ENCODE measurements around the gene KCTD21.

KCTD21 gene

DNA sequence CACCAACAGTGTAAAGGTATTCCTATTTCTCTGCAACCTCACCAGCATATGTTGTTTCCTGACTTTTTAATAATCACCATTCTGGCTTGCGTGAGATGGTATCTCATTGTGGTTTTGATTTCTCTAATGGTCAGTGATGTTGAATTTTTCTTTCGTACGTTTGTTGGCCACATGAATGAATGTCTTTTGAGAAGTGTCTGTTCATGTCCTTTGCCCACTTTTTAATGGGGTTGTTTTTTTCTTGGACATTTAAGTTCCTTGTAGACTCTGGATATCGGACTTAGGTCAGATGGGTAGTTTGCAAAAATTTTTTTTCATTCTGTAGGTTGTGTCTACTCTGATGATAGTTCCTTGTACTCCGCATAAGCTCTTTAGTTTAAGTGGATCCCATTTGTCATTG lies 23.1 kb upstream of the KCTD21 start:
- Mint-ChIP-seq H3K36me3 (ENCODE audit: low read depth) (peaks cover 4% of the 10 kb centered on the region), H3K4me1 (no peaks in the 10 kb centered on the region), H3K9me3 (no peaks in the 10 kb centered on the region), H3K4me3 (no peak overlapping the region), H3K27ac (no peak overlapping the region), H3K27me3 (no peaks in the 10 kb centered on the region)
- ATAC-seq (no peak), DNase-seq (no peak)

DNA sequence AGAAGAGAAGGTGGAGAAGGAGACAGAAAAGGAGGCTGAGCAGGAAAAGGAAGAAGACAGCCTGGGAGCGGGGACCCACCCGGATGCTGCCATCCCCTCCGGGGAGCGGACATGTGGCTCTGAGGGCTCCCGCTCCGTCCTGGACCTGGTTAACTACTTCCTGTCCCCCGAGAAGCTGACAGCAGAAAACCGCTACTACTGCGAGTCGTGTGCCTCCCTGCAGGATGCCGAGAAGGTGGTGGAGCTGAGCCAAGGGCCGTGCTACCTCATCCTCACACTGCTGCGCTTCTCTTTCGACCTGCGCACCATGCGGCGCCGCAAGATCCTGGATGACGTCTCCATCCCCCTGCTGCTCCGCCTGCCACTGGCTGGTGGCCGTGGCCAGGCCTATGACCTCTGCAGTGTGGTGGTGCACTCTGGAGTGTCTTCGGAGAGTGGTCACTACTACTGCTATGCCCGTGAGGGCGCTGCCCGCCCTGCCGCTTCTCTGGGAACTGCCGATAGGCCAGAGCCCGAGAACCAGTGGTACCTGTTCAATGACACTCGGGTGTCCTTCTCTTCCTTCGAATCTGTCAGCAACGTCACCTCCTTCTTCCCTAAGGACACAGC lies 21.7 kb upstream of the KCTD21 start:
- H3K27me3 Mint-ChIP-seq, result no peaks in the 10 kb centered on the region
- no peaks in the 10 kb centered on the region for H3K9me3 Mint-ChIP-seq
- H3K27ac Mint-ChIP-seq, result no peak overlapping the region
- H3K4me3 Mint-ChIP-seq, result no peak overlapping the region
- no peaks in the 10 kb centered on the region for H3K4me1 Mint-ChIP-seq
- no peak for ATAC-seq
- DNase-seq, result no peak
- H3K36me3 Mint-ChIP-seq (ENCODE audit: low read depth), result peaks cover 4% of the 10 kb centered on the region

DNA sequence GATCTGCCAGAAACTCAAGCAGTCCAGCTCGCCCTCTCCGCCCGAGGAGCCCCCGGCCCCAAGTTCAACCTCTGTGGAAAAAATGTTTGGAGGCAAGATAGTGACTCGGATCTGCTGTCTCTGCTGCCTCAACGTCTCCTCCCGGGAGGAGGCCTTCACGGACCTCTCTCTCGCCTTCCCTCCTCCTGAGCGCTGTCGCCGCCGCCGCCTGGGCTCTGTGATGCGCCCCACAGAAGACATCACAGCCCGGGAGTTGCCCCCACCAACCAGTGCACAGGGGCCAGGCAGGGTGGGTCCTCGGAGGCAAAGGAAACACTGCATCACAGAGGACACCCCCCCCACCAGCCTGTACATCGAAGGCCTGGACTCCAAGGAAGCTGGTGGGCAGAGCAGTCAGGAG lies 21.1 kb upstream of the KCTD21 start:
- no peak overlapping the region for H3K4me3 Mint-ChIP-seq
- H3K27me3 Mint-ChIP-seq, result no peaks in the 10 kb centered on the region
- no peak overlapping the region for H3K27ac Mint-ChIP-seq
- ATAC-seq (no peak), DNase-seq (no peak)
- peaks cover 4% of the 10 kb centered on the region for H3K4me1 Mint-ChIP-seq
- peaks cover 4% of the 10 kb centered on the region for H3K36me3 Mint-ChIP-seq (ENCODE audit: low read depth)
- H3K9me3 Mint-ChIP-seq, result no peaks in the 10 kb centered on the region

DNA sequence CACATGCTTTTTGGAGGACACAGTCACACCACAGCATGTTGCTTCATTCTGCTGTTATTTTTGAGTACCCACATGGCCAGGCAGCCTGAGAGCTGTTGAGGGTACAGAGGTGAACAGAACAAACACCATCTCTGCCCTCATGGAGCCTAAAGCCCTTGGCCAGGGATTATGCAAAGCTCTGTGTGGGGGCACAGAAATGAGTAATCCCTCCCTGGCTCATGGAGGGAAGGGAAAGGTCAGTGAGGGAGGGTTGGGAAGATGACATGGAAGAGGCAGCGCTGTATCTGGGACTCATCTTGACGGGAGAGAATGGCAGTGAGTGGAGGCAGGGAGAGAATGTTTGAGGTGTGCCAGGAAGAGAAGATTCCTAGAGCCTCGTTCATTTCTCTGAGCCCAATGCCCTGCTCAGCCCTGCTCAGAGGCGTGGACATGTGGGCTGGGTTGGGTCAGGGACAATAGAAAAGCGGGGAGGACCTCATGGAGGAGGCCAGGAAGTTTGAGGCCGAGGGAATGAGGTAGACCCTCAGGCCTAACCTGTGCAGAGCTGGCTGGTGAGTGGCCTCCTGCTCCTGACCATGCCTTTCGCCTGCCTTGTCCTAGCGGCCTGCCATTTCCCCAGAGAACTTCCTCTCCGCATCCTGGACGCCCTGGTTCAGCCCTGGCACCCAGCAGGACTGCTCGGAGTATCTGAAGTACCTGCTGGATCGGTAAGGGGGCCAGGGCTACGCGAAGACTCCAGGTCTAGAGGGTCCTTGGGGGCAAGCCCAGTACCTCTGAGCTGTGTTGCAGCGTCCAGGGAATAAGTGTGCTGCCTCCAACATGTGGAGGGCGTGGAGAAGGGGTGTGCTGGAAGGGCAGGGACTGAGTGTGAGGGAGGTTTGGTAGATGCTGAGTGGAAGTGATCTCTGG lies 20.1 kb upstream of the KCTD21 start:
- Mint-ChIP-seq H3K27me3 (no peaks in the 10 kb centered on the region), H3K4me3 (no peak overlapping the region), H3K9me3 (no peaks in the 10 kb centered on the region), H3K36me3 (ENCODE audit: low read depth) (peaks cover 4% of the 10 kb centered on the region), H3K27ac (no peak overlapping the region), H3K4me1 (peaks cover 6% of the 10 kb centered on the region)
- no peak for ATAC-seq
- no peak for DNase-seq

DNA sequence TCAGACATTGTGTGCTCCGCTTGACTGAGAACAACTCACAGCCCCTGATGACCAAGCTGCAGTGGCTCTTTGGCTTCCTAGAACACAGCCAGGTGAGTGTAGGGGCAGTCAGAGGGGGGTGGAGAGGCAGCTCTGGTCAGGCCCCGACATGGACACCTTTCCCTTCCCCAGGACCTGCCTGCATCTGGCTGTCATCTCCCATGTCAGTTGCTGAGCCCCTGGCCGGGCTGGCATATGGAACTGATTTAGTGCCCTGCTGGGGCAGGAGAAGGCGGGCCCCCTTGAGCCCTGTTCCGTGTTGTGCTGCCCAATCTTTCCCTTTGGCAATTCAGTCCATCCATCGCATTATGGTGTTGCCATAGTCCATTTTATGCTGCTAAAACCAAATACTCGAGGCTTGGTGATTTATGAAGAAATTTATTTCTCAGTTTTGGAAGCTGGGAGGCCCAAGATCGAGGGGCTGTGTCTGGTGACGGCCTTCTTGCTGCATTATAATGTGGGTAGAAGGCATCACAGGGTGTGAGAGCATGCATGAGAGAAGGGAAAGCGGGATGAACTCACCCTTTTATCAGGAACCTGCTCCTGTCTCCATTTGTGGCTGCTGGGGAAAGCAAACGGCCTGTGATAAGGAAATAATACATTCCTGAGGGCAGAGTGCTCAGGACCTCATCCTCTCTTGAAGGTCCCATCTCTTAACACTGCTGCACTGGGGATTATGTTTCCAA lies 19.3 kb upstream of the KCTD21 start:
- Mint-ChIP-seq H3K27me3 (no peaks in the 10 kb centered on the region), H3K4me3 (no peak overlapping the region), H3K4me1 (peaks cover 13% of the 10 kb centered on the region), H3K36me3 (ENCODE audit: low read depth) (peaks cover 4% of the 10 kb centered on the region), H3K27ac (no peak overlapping the region), H3K9me3 (no peaks in the 10 kb centered on the region)
- DNase-seq, result no peak
- ATAC-seq, result no peak

DNA sequence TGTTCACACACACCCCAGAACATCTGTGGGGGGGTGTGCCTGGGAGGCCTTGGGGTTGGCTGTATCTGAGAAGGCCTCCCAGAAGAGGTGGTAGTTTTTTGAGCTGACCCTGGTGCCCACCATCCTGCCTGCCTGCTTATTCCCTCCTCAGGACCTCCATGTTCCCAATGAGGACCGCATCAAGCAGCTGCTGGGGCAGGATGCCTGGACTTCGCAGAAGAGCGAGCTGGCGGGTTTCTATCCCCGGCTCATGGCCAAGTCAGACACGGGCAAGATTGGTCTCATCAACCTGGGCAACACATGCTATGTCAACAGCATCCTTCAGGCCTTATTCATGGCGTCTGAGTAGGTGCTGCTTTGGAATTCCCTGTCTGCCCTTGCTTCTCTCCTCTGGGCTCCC lies 17.3 kb upstream of the KCTD21 start:
- DNase-seq, result no peak
- Mint-ChIP-seq H3K9me3 (no peaks in the 10 kb centered on the region), H3K27me3 (no peaks in the 10 kb centered on the region), H3K36me3 (ENCODE audit: low read depth) (peaks cover 5% of the 10 kb centered on the region), H3K4me3 (no peak overlapping the region), H3K27ac (no peak overlapping the region), H3K4me1 (peaks cover 33% of the 10 kb centered on the region)
- no peak for ATAC-seq

DNA sequence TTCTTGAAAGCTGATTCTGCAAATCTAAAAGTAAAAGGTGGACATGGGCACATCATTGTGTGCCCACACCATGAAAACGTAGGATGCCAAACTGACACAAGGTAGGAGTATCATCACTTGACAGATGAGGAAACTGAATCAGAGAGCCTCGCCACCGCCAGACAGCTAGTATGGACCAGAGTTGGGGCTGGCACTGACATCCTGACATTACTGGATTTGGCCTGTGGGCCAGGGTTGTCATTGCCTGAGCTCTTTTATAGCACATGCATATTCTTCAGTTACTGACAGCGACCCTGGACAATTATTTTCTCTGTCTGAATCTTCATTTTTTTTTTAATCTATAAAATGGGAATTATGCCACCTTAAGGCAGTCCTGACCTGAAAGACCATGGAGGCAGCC lies 16.8 kb upstream of the KCTD21 start:
- Mint-ChIP-seq H3K36me3 (ENCODE audit: low read depth) (peaks cover 5% of the 10 kb centered on the region), H3K27me3 (no peaks in the 10 kb centered on the region), H3K4me1 (peaks cover 33% of the 10 kb centered on the region), H3K4me3 (no peak overlapping the region), H3K27ac (no peak overlapping the region), H3K9me3 (no peaks in the 10 kb centered on the region)
- ATAC-seq (no peak), DNase-seq (no peak)

DNA sequence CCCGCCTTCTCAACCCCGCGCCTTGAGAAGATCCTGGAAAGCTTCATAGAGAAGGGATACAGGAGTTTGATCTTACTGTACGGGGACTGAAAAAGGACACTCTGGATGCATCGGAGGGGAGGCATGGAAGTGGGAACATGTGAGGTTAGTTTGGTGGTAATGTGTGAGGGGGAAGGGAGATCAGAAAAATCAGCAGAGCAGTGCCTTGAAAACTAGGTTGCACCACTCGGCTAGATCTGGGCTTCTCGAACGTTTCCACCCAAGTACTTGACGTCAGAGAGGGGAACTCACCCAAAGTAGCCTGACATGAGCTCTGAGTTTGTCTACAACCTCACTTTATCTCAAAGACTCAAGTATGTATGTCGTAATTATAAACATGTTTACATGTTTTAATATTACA lies 14.8 kb upstream of the KCTD21 start:
- no peak for ATAC-seq
- H3K27ac Mint-ChIP-seq, result peak overlapping the region; percentile 81
- H3K36me3 Mint-ChIP-seq (ENCODE audit: low read depth), result peaks cover 5% of the 10 kb centered on the region
- no peak for DNase-seq
- peaks cover 33% of the 10 kb centered on the region for H3K4me1 Mint-ChIP-seq
- H3K9me3 Mint-ChIP-seq, result no peaks in the 10 kb centered on the region
- no peaks in the 10 kb centered on the region for H3K27me3 Mint-ChIP-seq
- peak overlapping the region; percentile 66 for H3K4me3 Mint-ChIP-seq

DNA sequence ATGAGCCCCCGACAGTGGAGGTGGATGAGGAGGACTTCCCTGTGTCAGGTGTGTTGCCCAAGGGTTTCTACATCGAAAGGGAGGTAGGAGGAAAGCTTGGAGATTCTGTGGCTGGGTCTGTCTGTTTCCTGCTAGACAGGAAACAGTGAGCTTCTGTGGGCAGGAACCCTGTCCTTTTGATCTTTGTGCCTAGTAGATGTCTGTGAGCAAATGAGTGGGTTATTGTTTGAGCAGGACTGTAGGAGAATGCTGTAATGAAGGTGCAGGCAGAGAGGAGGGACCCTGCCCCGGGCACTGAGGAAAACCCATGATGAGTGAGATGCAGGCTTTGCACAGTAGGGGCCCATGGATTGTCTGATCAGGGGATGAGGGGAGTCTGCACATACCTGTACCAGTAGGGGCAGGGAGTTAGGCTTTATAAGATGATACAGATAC lies 14.3 kb upstream of the KCTD21 start:
- DNase-seq (peak; percentile 29), ATAC-seq (peak; percentile 85)
- Mint-ChIP-seq H3K4me3 (peak overlapping the region; percentile 66), H3K9me3 (no peaks in the 10 kb centered on the region), H3K4me1 (peaks cover 33% of the 10 kb centered on the region), H3K27ac (peak overlapping the region; percentile 81), H3K27me3 (no peaks in the 10 kb centered on the region), H3K36me3 (ENCODE audit: low read depth) (peaks cover 5% of the 10 kb centered on the region)

DNA sequence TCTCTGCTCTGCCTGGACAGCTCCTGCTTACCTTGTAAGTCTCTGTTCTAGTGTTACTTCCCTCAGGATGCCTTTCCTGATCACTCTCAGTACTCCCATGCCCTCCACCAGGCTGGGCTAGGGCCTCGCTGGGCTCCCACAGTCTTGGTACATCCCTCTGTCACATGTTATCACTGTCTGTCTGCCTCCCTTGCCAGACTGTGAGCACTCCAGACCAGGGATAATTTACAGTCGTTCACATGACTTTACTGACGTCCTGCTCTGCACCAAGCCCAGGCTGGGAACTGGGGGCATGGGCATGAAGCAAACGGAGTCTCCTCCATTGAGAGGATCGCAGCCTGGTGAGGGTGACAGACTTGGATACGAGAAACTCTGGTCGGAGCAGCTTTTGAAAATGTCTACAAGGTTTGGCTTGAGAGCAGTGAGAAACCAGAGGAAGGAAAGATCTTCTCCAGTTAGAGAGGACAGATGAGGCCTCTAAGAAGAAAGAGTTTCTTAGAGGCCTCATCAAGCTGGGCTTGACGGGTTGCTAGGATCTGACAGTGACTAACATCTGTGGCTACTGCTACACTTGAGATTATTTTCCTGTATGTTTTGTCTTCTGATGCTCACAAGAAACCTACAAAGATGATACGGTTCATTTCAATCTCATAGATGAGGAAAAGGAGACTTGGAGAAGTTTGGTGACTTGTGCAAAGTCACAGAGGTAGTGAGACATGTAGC lies 12.8 kb upstream of the KCTD21 start:
- Mint-ChIP-seq H3K9me3 (no peaks in the 10 kb centered on the region), H3K27me3 (no peaks in the 10 kb centered on the region), H3K27ac (peak overlapping the region; percentile 81), H3K4me1 (peaks cover 33% of the 10 kb centered on the region), H3K4me3 (no peak overlapping the region), H3K36me3 (ENCODE audit: low read depth) (peaks cover 5% of the 10 kb centered on the region)
- no peak for DNase-seq
- ATAC-seq, result no peak

DNA sequence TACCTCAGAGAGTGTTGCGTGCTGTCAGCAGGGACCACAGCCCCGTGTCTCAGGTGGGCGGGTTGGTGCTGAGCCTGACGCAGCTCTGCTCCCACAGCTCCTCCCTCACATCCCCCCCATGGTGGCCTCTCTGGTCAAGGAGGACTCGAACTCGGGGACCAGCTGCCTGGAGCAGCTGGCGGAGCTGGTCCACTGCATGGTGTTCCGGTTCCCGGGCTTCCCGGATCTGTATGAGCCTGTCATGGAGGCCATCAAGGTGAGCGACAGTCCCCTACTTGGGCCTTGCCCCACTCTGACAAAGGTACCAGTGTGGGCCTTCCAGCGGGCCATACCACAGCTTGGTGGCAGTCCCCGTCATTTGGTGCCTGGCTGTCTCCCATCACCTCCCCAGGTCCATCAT lies 12.1 kb upstream of the KCTD21 start:
- Mint-ChIP-seq H3K4me1 (peaks cover 33% of the 10 kb centered on the region), H3K27ac (no peak overlapping the region), H3K27me3 (no peaks in the 10 kb centered on the region), H3K36me3 (ENCODE audit: low read depth) (peaks cover 5% of the 10 kb centered on the region), H3K4me3 (no peak overlapping the region), H3K9me3 (no peaks in the 10 kb centered on the region)
- ATAC-seq (no peak), DNase-seq (no peak)

DNA sequence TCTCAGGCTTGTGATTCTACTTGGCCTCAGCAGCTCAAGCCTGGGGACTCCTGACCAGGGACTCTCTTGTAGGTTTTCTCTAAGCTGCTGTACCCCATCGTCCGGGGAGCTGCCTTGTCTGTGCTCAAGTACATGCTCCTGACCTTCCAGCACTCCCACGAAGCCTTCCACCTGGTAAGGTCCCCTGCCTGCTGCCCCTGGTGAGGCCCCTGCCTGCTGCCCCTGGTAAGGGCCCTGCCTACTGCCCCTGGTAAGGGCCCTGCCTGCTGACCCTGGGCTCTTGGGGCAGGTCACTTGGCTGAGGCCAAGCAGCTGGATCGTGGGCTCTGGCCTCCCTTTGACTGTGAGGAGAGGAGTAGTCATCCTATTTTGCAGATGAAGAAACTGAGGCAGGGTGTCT lies 11.6 kb upstream of the KCTD21 start:
- ATAC-seq (no peak), DNase-seq (no peak)
- peaks cover 5% of the 10 kb centered on the region for H3K36me3 Mint-ChIP-seq (ENCODE audit: low read depth)
- H3K9me3 Mint-ChIP-seq, result no peaks in the 10 kb centered on the region
- no peak overlapping the region for H3K27ac Mint-ChIP-seq
- peaks cover 34% of the 10 kb centered on the region for H3K4me1 Mint-ChIP-seq
- H3K4me3 Mint-ChIP-seq, result no peak overlapping the region
- H3K27me3 Mint-ChIP-seq, result no peaks in the 10 kb centered on the region

DNA sequence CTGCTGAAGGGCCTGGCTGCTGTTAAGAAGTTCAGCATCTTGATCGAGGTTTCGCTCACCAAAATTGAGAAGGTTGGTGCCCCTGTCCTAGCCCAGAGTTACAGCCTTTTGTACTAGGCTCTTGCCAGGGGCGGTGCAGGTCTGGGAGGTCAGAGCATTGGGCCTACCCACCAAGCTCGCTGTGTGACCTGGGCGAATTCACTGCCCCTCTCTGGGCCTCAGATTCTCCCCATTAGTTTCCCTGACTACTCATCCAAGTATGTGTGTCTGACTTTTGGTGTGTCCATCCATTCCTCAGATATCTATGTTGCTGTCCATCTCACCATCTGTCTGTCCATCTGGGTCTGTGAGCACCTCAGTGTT lies 11.2 kb upstream of the KCTD21 start:
- Mint-ChIP-seq H3K4me3 (no peak overlapping the region), H3K27ac (no peak overlapping the region), H3K9me3 (no peaks in the 10 kb centered on the region), H3K4me1 (peaks cover 35% of the 10 kb centered on the region), H3K27me3 (no peaks in the 10 kb centered on the region), H3K36me3 (ENCODE audit: low read depth) (peaks cover 5% of the 10 kb centered on the region)
- DNase-seq (no peak), ATAC-seq (no peak)

DNA sequence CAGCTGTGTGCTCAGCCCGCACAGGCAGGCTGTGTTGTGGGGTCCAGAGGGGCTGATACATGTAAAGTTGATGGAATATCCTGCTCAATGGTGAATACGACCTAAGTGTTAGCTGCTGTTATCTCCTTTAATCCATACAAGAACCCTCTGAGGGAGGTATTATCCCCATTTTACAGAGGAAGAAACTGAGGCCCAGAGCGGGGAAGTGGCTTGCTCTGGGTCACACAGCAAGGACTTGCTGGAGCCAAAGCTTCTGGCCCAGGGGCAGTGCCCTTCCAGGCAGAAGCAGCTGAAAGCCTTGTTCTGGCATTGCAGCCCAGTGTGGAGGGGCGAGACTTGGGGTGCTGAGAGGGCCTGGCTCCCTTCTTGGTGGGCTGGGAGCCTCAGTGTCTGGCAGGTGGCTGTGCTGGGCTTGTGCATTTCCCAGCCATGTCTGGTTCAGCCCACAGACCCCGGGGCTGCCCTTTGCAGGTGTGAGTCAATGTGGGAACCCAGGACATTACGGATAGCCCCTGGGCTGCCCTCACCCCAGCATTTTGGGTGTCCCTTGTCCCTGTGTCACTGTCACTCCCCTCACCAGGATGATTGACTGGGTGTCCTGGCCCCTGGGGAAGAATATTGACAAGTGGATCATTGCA lies 10.7 kb upstream of the KCTD21 start:
- Mint-ChIP-seq H3K9me3 (no peaks in the 10 kb centered on the region), H3K27me3 (no peaks in the 10 kb centered on the region), H3K27ac (no peak overlapping the region), H3K4me3 (no peak overlapping the region), H3K36me3 (ENCODE audit: low read depth) (peaks cover 5% of the 10 kb centered on the region), H3K4me1 (peaks cover 35% of the 10 kb centered on the region)
- ATAC-seq (no peak), DNase-seq (no peak)
